Measurements from ENCODE around the gene CYTH4. TPM values are rescaled to one million over a fixed set of nuclear protein-coding genes. Genes with fewer than 3 reads are reported as not detected.

The CYTH4 gene
- total and polyA plus RNA-seq, 7 experiments from 2014 or later, result 49.5 to 227 (median 135) TPM

GRCh38 chr22:37270928-37271650, 11.2 kb upstream of the CYTH4 start:
- intact Hi-C loops (cut with micrococcal nuclease), result no loop called here
- no peak for DNase-seq
- Mint-ChIP-seq H3K36me3 (peaks cover 0 to 3% (median 0%) of the 10 kb centered on the region in 5 donors), H3K9me3 (peaks cover 0 to 2% (median 0%) of the 10 kb centered on the region in 11 donors), H3K4me3 (no peak overlapping the region), H3K27ac (peak overlapping the region in 7 of 9 donors; percentile 21 to 52 (median 38)), H3K4me1 (peaks cover 33 to 73% (median 41%) of the 10 kb centered on the region in 7 donors), H3K27me3 (peaks cover 0 to 7% (median 0%) of the 10 kb centered on the region in 5 donors)
- peak; percentile 62 for ATAC-seq
- Histone ChIP-seq H3K4me3 (ENCODE audit: low read length) (no peak overlapping the region), H3K9me3 (ENCODE audit: control insufficient read depth in 2 of 3, low read length in 3 of 3) (no peaks in the 10 kb centered on the region), H3K27me3 (ENCODE audit: control insufficient read depth in 2 of 2, insufficient read depth in 2 of 2, low read length in 2 of 2) (no peaks in the 10 kb centered on the region), H3K27ac (ENCODE audit: low read depth, low read length) (no peak overlapping the region), H3K36me3 (ENCODE audit: control insufficient read depth in 2 of 3, insufficient read depth in 3 of 3, low read length in 3 of 3) (no peaks in the 10 kb centered on the region), H3K4me1 (ENCODE audit: control insufficient read depth in 2 of 2, insufficient read depth in 2 of 2, low read length in 2 of 2) (peaks cover 0 to 13% of the 10 kb centered on the region in 2 donors)
- CTCF ChIA-PET, result interaction anchor here (0.6 to 2.4 kb wide), 7 partner anchors 7 to 167 kb away, joined by 3 to 15 read pairs (median 3); no protein-coding TSS in a partner anchor
- POLR2A ChIA-PET, result interaction anchor here (1.0 to 7.7 kb wide), 7 partner anchors 10 to 213 kb away, joined by 3 to 70 read pairs (median 5); no protein-coding TSS in a partner anchor

GRCh38 chr22:37273126-37273845, 9.0 kb upstream of the CYTH4 start:
- ChIA-PET POLR2A (interaction anchor here (0.8 to 7.7 kb wide), 5 partner anchors 8 to 40 kb away, joined by 3 to 70 read pairs (median 5); partner anchors contain the start of gene CYTH4), CTCF (interaction anchor here (0.7 to 1.5 kb wide), 2 partner anchors 185 to 415 kb away, joined by 3 read pairs; no protein-coding TSS in a partner anchor)
- H3K27ac ChIP-seq (ENCODE audit: low read depth, low read length), result no peak overlapping the region

GRCh38 chr22:37273846-37274225, 8.5 kb upstream of the CYTH4 start:
- Histone ChIP-seq H3K4me3 (ENCODE audit: low read length) (no peak overlapping the region), H3K9me3 (ENCODE audit: control insufficient read depth in 2 of 3, low read length in 3 of 3) (no peaks in the 10 kb centered on the region), H3K27ac (ENCODE audit: low read depth, low read length) (no peak overlapping the region), H3K27me3 (ENCODE audit: control insufficient read depth in 2 of 2, insufficient read depth in 2 of 2, low read length in 2 of 2) (no peaks in the 10 kb centered on the region), H3K4me1 (ENCODE audit: control insufficient read depth in 2 of 2, insufficient read depth in 2 of 2, low read length in 2 of 2) (peaks cover 0 to 6% of the 10 kb centered on the region in 2 donors), H3K36me3 (ENCODE audit: control insufficient read depth in 2 of 3, insufficient read depth in 3 of 3, low read length in 3 of 3) (no peaks in the 10 kb centered on the region)
- Mint-ChIP-seq H3K4me3 (no peak overlapping the region), H3K9me3 (peaks cover 0 to 2% (median 0%) of the 10 kb centered on the region in 11 donors), H3K27ac (peak overlapping the region in 1 of 9 donors; percentile 63), H3K27me3 (peaks cover 0 to 7% (median 0%) of the 10 kb centered on the region in 5 donors), H3K36me3 (peaks cover 0 to 4% (median 0%) of the 10 kb centered on the region in 5 donors), H3K4me1 (peaks cover 15 to 77% (median 34%) of the 10 kb centered on the region in 7 donors)
- ATAC-seq (no peak), DNase-seq (no peak)
- ChIA-PET POLR2A (no interaction called here), CTCF (interaction anchor here (0.7 kb wide), 1 partner anchor 134 kb away, joined by 3 read pairs; no protein-coding TSS in a partner anchor)
- intact Hi-C loops (cut with micrococcal nuclease), result no loop called here

More at GRCh38 chr22:37273126-37273845, 9.0 kb upstream of the CYTH4 start:
- Mint-ChIP-seq H3K4me1 (peaks cover 15 to 72% (median 32%) of the 10 kb centered on the region in 7 donors), H3K27ac (peak overlapping the region in 1 of 9 donors; percentile 63), H3K27me3 (peaks cover 0 to 7% (median 0%) of the 10 kb centered on the region in 5 donors), H3K4me3 (no peak overlapping the region), H3K36me3 (peaks cover 0 to 4% (median 0%) of the 10 kb centered on the region in 5 donors), H3K9me3 (peaks cover 0 to 2% (median 0%) of the 10 kb centered on the region in 11 donors)
- no peaks in the 10 kb centered on the region for H3K36me3 ChIP-seq (ENCODE audit: control insufficient read depth in 2 of 3, insufficient read depth in 3 of 3, low read length in 3 of 3)
- DNase-seq, result no peak
- H3K4me1 ChIP-seq (ENCODE audit: control insufficient read depth in 2 of 2, insufficient read depth in 2 of 2, low read length in 2 of 2), result peaks cover 0 to 6% of the 10 kb centered on the region in 2 donors
- H3K4me3 ChIP-seq (ENCODE audit: low read length), result no peak overlapping the region
- ATAC-seq, result no peak
- H3K27me3 ChIP-seq (ENCODE audit: control insufficient read depth in 2 of 2, insufficient read depth in 2 of 2, low read length in 2 of 2), result no peaks in the 10 kb centered on the region
- no peaks in the 10 kb centered on the region for H3K9me3 ChIP-seq (ENCODE audit: control insufficient read depth in 2 of 3, low read length in 3 of 3)
- intact Hi-C loops (cut with micrococcal nuclease), result no loop called here

GRCh38 chr22:37274380-37274862, 7.9 kb upstream of the CYTH4 start:
- CTCF ChIA-PET, result interaction anchor here (0.7 kb wide), 1 partner anchor 134 kb away, joined by 3 read pairs; no protein-coding TSS in a partner anchor
- H3K27me3 ChIP-seq (ENCODE audit: control insufficient read depth in 2 of 2, insufficient read depth in 2 of 2, low read length in 2 of 2), result no peaks in the 10 kb centered on the region
- H3K4me1 ChIP-seq (ENCODE audit: control insufficient read depth in 2 of 2, insufficient read depth in 2 of 2, low read length in 2 of 2), result peaks cover 0 to 4% of the 10 kb centered on the region in 2 donors

DNA sequence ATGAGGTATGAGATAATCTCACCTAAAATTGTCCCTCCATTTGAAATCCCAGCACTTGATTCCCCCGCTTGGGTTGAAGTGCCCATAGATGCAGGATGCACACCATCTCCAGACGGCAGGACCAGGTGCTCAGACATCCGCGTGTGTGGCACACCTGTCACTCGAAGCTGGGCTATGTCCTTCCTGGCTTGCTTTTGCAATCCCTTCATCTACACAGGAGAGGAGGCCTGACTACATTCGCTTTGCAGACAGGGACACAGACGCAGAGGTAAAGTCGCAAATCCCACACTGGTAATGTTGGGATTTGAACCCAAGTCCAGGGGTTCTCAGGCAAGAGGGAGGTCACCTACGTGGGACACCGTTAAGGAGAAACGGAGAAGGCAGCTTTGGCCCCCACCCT, 7.2 kb upstream of the CYTH4 start:
- H3K4me3 Mint-ChIP-seq, result no peak overlapping the region
- peaks cover 4 to 76% (median 30%) of the 10 kb centered on the region in 7 donors for H3K4me1 Mint-ChIP-seq
- H3K27me3 ChIP-seq (ENCODE audit: control insufficient read depth in 2 of 2, insufficient read depth in 2 of 2, low read length in 2 of 2), result no peaks in the 10 kb centered on the region
- intact Hi-C loops (cut with micrococcal nuclease), result no loop called here
- H3K36me3 Mint-ChIP-seq, result peaks cover 0 to 4% (median 0%) of the 10 kb centered on the region in 5 donors
- no peaks in the 10 kb centered on the region for H3K4me1 ChIP-seq (ENCODE audit: control insufficient read depth in 2 of 2, insufficient read depth in 2 of 2, low read length in 2 of 2)
- no peak overlapping the region for H3K27ac ChIP-seq (ENCODE audit: low read depth, low read length)
- H3K27ac Mint-ChIP-seq, result peak overlapping the region in 3 of 9 donors; percentile 18 to 56 (median 51)
- ATAC-seq, result no peak
- H3K27me3 Mint-ChIP-seq, result peaks cover 0 to 2% (median 0%) of the 10 kb centered on the region in 5 donors
- CTCF ChIA-PET, result interaction anchor here (0.9 to 1.2 kb wide), 2 partner anchors 11 to 31 kb away, joined by 3 to 4 read pairs; no protein-coding TSS in a partner anchor
- H3K4me3 ChIP-seq (ENCODE audit: low read length), result no peak overlapping the region
- peaks cover 0 to 2% (median 0%) of the 10 kb centered on the region in 11 donors for H3K9me3 Mint-ChIP-seq
- POLR2A ChIA-PET, result interaction anchor here (0.6 to 1.3 kb wide), 3 partner anchors 11 to 58 kb away, joined by 3 to 4 read pairs (median 3); no protein-coding TSS in a partner anchor
- no peaks in the 10 kb centered on the region for H3K9me3 ChIP-seq (ENCODE audit: control insufficient read depth in 2 of 3, low read length in 3 of 3)
- no peaks in the 10 kb centered on the region for H3K36me3 ChIP-seq (ENCODE audit: control insufficient read depth in 2 of 3, insufficient read depth in 3 of 3, low read length in 3 of 3)
- no peak for DNase-seq

More at GRCh38 chr22:37274380-37274862, 7.9 kb upstream of the CYTH4 start:
- ATAC-seq, result peak; percentile 65
- Mint-ChIP-seq H3K4me3 (peak overlapping the region in 1 of 10 donors; percentile 17), H3K27me3 (peaks cover 0 to 5% (median 0%) of the 10 kb centered on the region in 5 donors), H3K27ac (peak overlapping the region in 2 of 9 donors; percentile 18 to 51), H3K36me3 (peaks cover 0 to 4% (median 0%) of the 10 kb centered on the region in 5 donors), H3K9me3 (peaks cover 0 to 2% (median 0%) of the 10 kb centered on the region in 11 donors), H3K4me1 (peaks cover 12 to 78% (median 34%) of the 10 kb centered on the region in 7 donors)
- DNase-seq, result no peak
- H3K36me3 ChIP-seq (ENCODE audit: control insufficient read depth in 2 of 3, insufficient read depth in 3 of 3, low read length in 3 of 3), result no peaks in the 10 kb centered on the region
- no peak overlapping the region for H3K27ac ChIP-seq (ENCODE audit: low read depth, low read length)
- H3K9me3 ChIP-seq (ENCODE audit: control insufficient read depth in 2 of 3, low read length in 3 of 3), result no peaks in the 10 kb centered on the region
- intact Hi-C loops (cut with micrococcal nuclease), result no loop called here
- H3K4me3 ChIP-seq (ENCODE audit: low read length), result no peak overlapping the region
- POLR2A ChIA-PET, result no interaction called here

- peak overlapping the region in 1 of 10 donors; percentile 24 for H3K4me3 Mint-ChIP-seq
- H3K27me3 Mint-ChIP-seq, result no peaks in the 10 kb centered on the region
- Histone ChIP-seq H3K4me1 (ENCODE audit: control insufficient read depth in 2 of 2, insufficient read depth in 2 of 2, low read length in 2 of 2) (no peaks in the 10 kb centered on the region), H3K27ac (ENCODE audit: low read depth, low read length) (no peak overlapping the region), H3K27me3 (ENCODE audit: control insufficient read depth in 2 of 2, insufficient read depth in 2 of 2, low read length in 2 of 2) (no peaks in the 10 kb centered on the region), H3K4me3 (ENCODE audit: low read length) (no peak overlapping the region), H3K36me3 (ENCODE audit: control insufficient read depth in 2 of 3, insufficient read depth in 3 of 3, low read length in 3 of 3) (no peaks in the 10 kb centered on the region), H3K9me3 (ENCODE audit: control insufficient read depth in 2 of 3, low read length in 3 of 3) (no peaks in the 10 kb centered on the region)
- H3K36me3 Mint-ChIP-seq, result peaks cover 0 to 4% (median 0%) of the 10 kb centered on the region in 5 donors
- CTCF ChIA-PET, result interaction anchor here (0.9 to 1.2 kb wide), 2 partner anchors 11 to 30 kb away, joined by 3 to 4 read pairs; no protein-coding TSS in a partner anchor
- peak overlapping the region in 1 of 9 donors; percentile 77 for H3K27ac Mint-ChIP-seq
- intact Hi-C loops (cut with micrococcal nuclease), result no loop called here
- ATAC-seq (no peak), DNase-seq (peak in 1 of 9 donors; percentile 74)
- POLR2A ChIA-PET, result interaction anchor here (0.6 to 1.3 kb wide), 4 partner anchors 10 to 57 kb away, joined by 3 to 4 read pairs (median 4); no protein-coding TSS in a partner anchor
- H3K9me3 Mint-ChIP-seq, result peaks cover 0 to 2% (median 0%) of the 10 kb centered on the region in 11 donors
- H3K4me1 Mint-ChIP-seq, result peaks cover 3 to 74% (median 25%) of the 10 kb centered on the region in 7 donors
These were observed 6.7 kb upstream of the CYTH4 start for GRCh38 chr22:37275622-37276021.

All from naive thymus-derived CD4-positive, alpha-beta T cell (primary cell).